HG03520 (cell line): ENCODE data around the gene MDFIC.

Experiments
- ATAC-seq: cut with Tn5 transposase; IDR thresholded peaks from one replicate; pipeline ENCODE4 v1.9.1; 2021; ENCODE audit warnings: mild to moderate bottlenecking, moderate library complexity; ENCODE audit not compliant: unreplicated experiment

MDFIC gene

DNA sequence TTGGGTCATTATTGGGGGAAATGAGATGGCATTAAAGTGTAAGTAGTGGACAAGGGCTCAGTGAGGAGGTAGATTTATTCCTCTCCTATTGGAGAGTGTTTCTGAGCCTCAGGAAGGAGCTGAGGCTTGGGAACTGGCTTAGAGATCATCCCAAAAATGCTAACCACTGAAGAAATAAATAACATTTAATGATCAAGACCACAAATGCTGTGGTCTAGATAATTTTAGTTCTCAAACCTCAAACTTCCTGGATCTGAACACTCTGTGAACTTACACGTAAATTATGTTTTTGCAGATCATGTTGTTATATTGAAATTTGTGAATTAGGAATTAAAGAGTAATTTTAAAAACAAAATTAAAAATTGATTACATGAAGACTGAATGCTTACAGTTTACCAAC lies 27.3 kb downstream of the MDFIC start:
- no peak for ATAC-seq

DNA sequence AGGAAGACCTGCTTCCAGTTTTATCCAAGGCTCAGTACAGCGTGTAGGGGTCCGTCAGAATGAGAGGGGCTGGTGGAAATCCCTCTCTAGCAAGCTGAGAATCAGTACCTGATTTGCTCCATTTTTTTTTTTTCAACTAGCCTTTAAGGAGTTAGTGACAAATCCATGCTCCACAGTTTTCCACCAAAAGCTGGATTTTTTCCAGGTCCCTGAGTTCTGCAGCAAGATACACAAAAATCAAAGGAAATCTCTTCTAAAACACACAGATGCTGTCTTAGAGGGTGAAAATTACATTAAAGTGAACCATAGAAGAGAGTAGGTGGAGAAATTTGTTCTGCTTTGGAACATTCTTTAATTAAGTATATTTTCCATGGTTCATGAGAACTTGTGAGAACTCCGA lies 30.4 kb downstream of the MDFIC start:
- ATAC-seq = no peak

DNA sequence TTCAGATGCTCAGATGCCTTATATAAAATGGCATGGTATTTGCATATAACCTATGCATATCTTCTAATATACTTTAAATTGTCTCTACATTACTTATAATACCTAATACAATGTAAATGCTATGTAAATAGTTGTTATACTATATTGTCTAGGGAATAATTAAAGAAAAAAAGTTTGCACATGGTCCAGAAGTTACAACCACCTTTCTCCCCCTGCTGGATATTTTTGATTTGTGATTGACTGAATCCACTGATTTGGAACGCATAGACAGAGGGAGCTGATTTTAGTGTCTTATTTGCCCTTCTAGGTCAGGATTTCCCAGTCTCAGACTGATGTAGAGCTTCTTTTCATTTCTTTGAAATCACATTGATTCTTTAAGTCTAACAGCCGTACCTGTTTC lies 31.8 kb downstream of the MDFIC start:
- ATAC-seq = no peak

DNA sequence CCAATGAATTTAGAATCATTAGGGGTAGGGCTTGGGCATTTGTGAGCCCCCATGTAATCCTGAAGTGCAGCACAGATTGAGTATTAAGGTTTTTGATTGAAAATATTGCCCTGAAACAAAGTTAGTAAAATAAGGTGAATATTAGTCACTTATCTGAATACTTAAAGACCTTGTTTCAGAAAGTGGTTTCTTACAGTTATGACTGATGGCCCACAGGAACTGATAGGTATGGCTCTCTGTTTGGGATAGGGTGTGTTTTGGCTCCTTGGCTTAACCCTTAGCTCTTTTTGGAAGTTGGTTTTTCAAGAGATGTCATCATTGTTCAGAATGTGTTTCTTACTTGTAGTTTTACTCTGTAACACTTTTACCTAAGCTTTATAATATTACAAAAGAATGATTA lies 34.8 kb downstream of the MDFIC start:
- peak; percentile 49 for ATAC-seq

DNA sequence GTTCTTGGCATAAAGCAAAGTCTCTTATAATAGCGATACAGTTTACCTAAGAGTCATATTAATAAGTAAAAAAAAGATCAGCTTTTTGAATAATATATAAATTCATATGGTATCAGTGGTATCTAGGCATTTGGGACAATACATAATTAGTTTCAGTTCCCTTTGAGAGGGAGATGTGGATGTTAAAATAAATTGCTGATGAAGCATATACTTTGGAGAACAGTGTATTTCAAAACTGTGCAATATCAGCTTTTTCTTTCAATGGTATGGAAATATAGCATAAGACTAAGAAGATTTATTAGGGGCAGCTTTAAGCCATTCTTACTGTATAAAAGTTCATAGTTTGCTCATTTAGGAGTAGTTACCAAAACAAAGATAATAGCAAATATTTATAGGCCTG lies 35.5 kb downstream of the MDFIC start:
- ATAC-seq = no peak

DNA sequence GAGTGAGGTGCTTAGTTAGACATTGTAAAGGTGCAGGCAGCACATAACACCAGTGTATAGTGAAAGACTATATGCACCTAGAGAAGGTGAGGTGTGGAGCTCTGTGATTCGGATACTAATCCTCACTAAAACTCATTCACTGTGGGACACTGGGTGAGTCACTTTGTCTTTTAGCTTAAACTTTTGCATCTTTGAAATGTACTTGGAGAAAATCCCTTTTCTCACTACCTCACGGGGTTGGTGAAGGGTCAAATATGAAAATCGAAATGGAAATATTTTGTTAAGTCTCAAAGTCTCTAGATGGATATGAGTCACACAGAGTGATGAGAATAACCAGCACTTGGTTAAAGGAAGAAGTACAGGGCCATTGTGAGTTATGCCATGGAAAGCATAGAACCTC lies 38.0 kb downstream of the MDFIC start:
- ATAC-seq = peak; percentile 78

DNA sequence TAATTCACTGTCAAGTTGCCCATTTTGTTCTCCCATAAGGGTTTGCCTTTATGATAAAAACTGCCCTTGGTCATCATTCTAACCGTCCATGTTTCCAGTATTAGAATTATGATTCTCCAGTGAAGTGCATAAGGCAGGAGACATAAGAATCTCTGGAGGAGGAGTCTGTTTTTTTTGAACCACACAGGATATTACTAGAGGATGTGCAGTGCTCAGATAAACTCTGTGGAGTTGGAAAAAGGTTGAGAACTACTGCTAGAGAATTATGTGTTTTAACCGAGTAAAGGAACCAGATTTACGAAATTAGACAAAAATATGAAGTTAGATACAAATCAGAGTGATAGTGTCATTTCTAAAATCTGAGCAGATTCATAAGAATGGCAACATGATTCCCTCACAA lies 40.5 kb downstream of the MDFIC start:
- ATAC-seq = no peak

DNA sequence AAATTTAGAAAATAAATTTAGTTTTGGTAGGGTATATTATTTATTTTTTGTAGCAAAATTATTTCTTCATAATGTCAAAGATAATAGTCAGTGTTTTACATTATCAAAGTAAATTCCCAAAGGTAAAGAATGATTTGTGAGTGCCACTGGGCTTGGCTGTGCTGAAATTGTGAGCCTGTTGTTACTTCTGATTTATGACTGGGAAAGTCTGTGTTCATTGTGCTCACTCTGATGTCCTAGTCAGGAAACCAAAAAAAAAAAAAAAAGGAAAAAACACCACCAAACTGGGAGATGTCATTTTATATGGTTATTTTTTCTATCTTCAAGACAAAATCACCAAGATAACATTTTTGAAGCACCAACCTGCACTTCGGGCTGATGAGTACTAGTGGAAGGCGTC lies 44.3 kb downstream of the MDFIC start:
- no peak for ATAC-seq

DNA sequence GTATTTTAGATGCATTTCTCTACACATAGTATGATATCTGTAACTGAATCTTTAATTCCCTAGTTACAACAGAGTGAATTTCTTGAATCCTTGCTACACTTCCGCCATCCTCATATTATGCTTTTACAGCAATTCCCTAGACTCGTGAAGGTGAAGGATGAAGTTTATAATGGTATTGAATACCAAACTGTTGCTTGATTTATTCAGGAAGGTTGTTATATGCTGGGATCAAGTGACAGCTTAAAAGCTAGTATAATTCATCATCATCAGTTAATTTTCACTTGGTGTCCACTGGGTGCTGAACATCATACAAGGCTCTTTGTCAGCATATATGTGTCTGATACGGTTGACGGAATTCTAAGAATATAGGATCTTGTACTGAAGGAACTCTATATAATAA lies 47.2 kb downstream of the MDFIC start:
- no peak for ATAC-seq

DNA sequence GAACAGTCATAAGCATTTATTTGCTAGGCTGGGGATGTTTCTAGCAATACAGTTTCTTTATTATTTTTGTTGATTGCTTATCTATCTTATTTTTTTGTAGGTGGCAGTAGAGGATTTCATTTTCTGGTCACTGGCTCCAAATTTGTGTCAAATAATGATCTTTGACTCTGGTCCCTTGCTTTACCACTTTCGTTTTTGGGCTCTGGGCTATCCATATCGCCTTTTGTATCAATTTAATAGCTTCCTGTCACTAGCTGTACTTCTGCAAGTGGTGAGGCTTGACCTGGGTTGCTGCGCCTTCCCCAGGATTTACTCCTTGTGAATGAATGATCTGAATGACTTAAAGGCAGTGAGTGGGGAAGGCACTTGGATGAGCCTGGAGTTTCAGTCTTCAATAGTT lies 48.4 kb downstream of the MDFIC start:
- no peak for ATAC-seq

DNA sequence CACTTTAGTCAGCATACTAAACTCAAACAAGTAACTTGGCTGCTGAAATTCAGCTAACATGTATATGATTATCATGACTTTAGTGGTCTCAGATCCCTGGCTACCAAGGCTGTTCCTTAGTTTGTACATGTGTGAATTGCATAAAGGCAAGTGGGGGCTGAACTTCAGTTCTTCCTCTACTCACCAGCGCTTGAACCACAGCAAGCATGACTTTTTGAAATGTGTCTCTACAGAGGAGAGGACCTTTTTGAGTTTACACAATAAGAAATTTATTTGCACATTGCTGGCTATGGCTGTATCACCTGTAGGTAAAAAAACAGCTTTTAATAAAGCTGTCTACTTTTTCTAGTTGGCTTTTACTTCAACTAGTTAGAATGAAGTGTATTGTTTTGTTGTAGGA lies 48.8 kb downstream of the MDFIC start:
- ATAC-seq = no peak

DNA sequence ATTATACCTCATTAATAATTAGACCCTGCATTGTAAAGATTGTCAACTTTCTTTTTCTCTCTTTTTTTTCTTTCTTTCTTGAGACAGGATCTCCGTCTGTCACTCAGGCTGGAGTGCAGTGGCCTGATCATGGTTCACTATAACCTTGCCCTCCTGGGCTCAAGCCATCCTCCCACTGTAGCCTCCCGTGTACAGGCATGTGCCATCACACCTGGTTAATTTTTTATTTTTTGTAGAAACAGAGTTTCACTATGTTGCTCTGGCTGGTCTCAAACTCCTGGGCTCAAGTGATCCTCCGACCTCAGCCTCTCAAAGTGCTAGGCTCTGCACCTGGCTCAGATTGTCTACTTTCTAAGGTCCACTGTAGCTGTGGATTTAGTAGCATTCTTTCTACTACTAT lies 50.7 kb downstream of the MDFIC start:
- ATAC-seq = no peak

DNA sequence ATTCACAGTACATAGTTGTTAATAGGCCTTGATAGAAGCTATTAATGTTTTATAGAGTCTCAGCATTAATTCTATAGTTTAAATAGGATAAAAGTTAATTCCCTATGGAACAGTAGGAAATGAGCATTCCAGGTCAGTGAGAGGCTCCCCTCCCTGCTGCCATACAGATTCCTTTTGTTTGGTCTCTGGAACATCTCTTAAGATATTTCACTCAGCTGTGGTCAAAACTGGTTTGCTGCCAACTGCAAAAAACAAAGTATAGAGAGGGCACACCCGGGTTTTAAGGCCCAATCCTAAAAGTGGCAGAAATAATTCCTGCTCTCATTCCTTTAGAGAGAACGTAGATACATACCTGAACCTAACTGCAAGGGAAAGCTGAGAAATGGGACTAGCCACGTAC lies 51.3 kb downstream of the MDFIC start:
- ATAC-seq = no peak

DNA sequence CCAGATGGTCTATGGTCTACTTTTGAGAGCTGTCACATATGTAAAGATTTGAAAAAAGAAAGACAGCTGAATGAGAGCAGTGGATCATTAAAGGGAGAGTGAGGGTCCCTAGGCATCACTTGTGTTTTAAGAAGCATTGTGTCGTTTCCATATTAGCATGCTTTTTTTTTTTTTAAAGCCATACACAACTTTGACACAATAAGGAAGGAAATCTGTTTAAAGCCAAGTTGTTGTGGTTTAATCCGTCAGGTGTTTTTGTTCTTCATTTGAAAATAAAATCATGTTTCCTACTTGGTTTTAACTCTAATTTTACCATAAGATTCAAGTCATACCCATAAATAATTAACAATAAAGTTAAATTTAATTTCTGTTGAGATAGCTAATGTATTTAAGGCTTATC lies 53.5 kb downstream of the MDFIC start:
- no peak for ATAC-seq

DNA sequence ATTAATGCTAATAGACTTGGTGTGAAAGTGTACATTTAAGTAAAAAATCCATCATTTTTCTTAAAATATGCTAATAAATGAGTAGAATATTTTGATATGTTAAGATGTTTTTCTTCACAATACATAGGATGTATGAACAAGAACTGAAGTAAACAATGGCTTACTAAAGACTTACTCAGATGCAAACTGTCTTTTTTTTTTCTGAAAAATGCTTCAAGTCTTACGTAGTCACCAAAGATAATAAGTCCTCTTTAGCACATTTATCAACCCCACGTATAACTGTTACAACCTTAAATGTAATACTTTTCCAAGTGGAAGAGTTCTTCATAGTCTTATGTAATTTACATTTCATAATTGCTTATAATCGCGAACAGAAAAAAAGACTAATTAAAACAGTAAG lies 54.8 kb downstream of the MDFIC start:
- no peak for ATAC-seq

DNA sequence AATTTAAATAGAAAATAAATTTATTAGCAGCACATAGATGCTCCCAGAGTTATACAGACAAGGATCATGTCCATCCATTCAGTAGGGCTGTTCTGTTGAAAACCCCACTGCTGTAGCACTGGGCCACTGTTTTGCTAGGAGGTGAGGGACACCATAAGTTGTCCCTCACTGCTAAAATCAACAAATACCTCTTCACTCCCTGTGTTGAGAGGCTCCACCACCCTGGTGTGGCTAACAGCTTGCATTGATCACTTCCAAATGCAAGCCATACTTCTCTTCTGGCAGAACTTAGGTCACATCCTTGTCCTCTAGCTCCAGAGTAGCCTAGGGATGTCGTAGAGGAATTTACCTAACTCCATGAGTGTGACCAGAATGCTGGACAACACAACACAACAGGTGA lies 55.4 kb downstream of the MDFIC start:
- ATAC-seq = no peak

DNA sequence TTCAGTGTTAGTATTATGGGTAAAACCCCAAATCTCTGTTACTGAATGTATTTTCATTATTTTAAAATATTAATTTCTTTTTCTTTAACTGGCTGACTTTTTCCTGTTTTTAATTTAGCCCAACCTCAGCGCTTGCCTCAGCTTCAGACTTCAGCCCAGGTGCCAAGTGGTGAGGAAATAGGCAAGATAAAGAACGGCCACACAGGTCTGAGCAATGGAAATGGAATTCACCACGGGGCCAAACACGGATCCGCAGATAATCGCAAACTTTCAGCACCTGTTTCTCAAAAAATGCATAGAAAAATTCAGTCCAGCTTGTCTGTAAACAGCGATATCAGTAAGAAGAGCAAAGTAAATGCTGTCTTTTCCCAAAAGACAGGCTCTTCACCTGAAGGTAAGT lies 57.5 kb downstream of the MDFIC start:
- ATAC-seq = no peak

DNA sequence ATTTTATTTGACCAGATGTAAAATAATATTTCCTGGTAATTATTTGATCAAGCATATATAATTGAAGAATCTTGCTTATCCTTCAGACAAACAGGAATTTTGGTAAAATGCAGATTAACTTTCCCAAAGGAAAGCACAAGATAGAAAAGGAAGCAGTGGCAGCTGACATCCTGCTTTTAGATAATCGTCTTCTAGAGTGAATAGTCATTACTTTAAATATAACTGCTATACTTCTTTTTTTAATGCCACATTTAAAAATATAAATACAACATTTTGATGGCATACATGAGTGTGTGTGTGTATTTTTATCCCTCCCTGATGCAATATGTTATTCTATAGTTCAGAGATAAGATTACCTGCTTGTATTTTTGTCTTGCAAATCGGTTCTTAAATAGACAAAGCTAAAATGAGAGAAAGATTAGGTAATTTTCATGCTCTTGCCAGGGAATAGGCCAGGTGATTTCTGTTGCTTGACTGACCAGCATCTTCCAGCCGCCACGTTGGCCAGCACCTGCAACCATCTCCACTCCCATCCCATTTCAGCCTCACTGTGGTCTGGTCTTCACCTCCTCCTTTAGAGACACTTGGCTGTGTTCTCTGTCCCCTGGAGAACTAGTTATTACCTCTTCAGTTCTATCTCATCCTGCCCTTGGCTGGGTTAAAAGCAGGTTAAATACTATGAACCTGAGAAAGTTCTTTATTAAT lies 58.1 kb downstream of the MDFIC start:
- ATAC-seq = no peak

DNA sequence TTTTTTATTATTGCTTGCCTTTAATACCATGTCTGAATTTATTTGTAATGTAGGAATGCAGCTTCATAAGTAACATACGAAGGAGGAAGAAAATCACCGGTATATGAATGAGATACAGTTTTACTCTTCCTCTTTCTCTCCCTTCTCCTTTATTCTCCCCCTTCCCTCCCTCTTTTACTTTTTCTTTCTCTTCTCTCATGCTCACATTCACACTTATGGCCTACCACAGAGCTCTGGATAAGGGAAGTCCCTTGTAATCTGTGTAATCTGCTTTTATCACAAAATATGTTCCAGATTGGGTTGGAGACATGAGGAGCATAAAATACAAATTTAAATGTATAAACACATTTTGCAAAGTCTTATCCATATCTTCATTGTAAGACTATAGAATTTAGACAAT lies 59.4 kb downstream of the MDFIC start:
- ATAC-seq = no peak

DNA sequence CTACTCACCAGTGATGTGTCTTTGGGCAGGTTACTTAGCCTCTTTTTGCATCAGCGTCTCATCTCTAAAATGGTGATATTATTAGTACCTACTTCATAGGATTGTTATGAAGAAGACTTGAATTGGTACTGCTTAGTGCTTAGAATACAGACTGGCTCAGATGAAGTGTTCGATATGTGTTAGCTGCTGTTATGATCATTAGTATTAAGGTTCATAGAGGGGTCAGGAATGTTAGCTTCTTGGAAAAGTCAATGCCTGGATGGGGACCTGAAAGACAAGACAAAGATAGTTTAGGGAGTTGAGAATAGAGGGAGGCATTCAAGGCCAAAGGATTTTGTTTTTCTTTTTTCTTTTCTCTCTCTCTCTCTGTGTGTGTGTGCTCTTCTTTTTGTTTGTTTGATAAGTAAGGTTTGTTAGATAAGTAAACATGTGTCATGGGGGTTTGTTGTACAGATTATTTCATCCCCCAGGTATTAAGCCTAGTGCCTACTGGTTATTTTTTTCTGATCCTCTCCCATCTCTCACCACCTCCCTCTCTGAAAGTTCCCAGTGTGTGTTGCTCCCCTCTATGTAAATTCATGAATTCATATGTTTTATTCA lies 63.3 kb downstream of the MDFIC start:
- ATAC-seq = no peak

DNA sequence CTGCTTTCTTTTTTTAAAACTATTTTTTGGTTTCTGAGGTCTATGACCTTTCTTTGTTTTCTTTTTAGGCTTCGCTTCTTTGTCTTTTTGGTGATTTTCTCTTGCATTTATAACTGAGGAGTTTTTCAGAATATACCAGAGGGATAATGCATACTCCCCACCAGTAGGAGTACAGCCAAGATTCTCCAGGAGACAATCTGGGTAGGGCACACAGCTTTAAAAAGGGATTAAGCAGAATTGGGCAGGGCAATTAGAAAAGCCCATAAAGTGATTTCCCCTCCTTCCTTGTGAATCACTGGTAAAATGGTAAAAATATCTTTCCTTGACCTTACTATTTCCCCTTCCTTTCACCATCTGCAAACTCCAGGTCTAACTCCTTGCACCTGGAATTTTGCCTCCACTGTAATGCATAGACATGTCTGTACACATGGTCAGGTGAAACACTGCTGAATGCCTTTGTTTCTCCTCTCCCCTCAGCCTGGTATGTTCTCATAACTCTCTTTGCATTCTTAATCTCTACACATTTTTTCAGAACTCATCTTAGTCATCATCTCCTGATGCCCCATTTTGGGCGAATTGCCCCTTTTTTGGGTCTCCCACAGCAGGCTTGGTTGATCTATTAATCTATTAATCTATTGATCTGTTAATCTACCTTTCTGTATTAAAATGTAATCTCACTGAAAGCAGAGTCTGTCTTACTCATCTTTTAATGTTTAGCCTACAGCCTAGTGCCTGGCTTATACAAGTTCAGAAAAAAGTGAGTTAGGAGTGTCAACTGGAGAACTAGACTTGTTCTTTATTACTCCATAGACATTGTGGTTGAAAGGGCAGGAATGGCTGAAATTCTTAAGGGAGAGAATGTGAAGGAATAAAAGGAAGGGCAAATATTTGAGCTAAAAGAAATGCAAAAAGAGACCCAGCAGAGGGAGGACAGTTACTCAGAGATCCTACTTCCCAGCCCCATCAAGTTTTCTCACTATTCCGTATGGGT lies 64.6 kb downstream of the MDFIC start:
- ATAC-seq = no peak

DNA sequence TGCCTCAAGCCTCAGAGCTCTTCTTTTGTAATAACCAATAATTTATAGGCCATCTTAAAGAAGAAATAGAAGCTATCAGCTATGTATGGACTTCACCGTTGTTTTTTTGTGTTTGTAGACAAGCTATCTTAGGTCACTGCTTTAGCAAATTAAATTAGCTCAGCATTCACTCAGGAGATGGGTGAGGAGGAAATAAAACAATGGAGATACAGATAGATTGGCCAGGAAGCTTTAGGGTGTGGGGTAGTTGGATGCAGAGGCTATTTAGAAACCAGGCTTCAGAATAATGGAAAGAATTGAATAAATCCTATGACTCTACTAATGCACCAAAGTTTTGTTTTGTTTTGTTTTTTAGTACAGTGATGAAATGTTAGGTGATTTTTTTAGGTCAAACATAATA lies 66.1 kb downstream of the MDFIC start:
- no peak for ATAC-seq
